H1 (cell line): Measurements from ENCODE around the gene PLA2R1. TPM values are rescaled to one million over a fixed set of nuclear protein-coding genes. Genes with fewer than 3 reads are reported as not detected.
A peak's percentile ranks its signal among the peaks of the same experiment; 100 is the strongest.

Source experiments
- CTCF ChIA-PET: fragments of 300-600 bp; sonication (Branson Sonifier 250); formaldehyde crosslinking; loops from one replicate; lab custom pipeline; 2021; ENCODE audit not compliant: partially characterized antibody; lab: Charles Lee
- POLR2A ChIA-PET: fragments of 300-600 bp; sonication (Branson Sonifier 250); formaldehyde crosslinking; loops from one replicate; lab custom pipeline; 2021; ENCODE audit warnings: inconsistent platforms; ENCODE audit not compliant: partially characterized antibody; lab: Charles Lee
- DNase-seq, 2 experiments: peaks; one replicate each; pipeline versions ENCODE4 v3.0.0 to v3.0.0-alpha.2; 2010 to 2022; ENCODE audit warnings: low spot score in 2 of 2, low read depth in 1 of 2, mixed read lengths in 1 of 2
- FAIRE-seq: peaks from 2 replicates; lab custom pipeline; 2011; peaks lifted over from hg19 to GRCh38; lab: Jason Lieb, UNC
- H2AFZ ChIP-seq: 2 replicates; pipeline ENCODE4 v1.8.1; 2012; ENCODE audit warnings: low read length, inconsistent platforms
- H2AK5ac ChIP-seq: 2 replicates; pipeline ENCODE4 v1.6.1; 2013; ENCODE audit warnings: low read depth, low read length
- H2BK120ac ChIP-seq: replicated peaks from 2 replicates; pipeline ENCODE3; 2013; ENCODE audit warnings: low read depth, low read length, inconsistent platforms
- H2BK12ac ChIP-seq: 2 replicates; pipeline ENCODE4 v1.6.1; 2013; ENCODE audit warnings: low read depth, low read length
- H2BK15ac ChIP-seq: 2 replicates; pipeline ENCODE4 v1.6.1; 2013; ENCODE audit warnings: low read length
- H2BK20ac ChIP-seq: 2 replicates; pipeline ENCODE4 v1.6.1; 2013; ENCODE audit warnings: low read length
- H2BK5ac ChIP-seq: 2 replicates; pipeline ENCODE4 v1.6.1; 2013; ENCODE audit warnings: low read depth, low read length
- H3K14ac ChIP-seq: 2 replicates; pipeline ENCODE4 v1.6.1; 2013; ENCODE audit warnings: inconsistent platforms; ENCODE audit not compliant: insufficient read length
- H3K18ac ChIP-seq: 2 replicates; pipeline ENCODE4 v1.6.1; 2013; ENCODE audit warnings: low read length; ENCODE audit errors: extremely low read depth
- H3K23ac ChIP-seq: 2 replicates; pipeline ENCODE4 v1.6.1; 2013; ENCODE audit warnings: inconsistent platforms; ENCODE audit not compliant: insufficient read length
- H3K23me2 ChIP-seq: 2 replicates; pipeline ENCODE4 v1.6.1; 2013; ENCODE audit warnings: low read depth, low read length
- H3K27ac ChIP-seq: 2 replicates; pipeline ENCODE4 v1.6.1; 2011; ENCODE audit warnings: low read depth, low read length, inconsistent platforms
- H3K27me3 ChIP-seq, 4 experiments: replicated peaks in 1 of 4; 1 replicate in 1 of 4; 2 replicates in 3 of 4; pipeline versions ENCODE4 v1.6.1 to v1.8.1; 2011 to 2013; ENCODE audit warnings: low read length in 3 of 4, mild to moderate bottlenecking in 3 of 4, inconsistent platforms in 2 of 4, mixed read lengths in 2 of 4, moderate library complexity in 1 of 4; ENCODE audit not compliant: control insufficient read depth in 3 of 4, insufficient read depth in 3 of 4; ENCODE audit errors: extremely low read depth in 1 of 4
- H3K36me3 ChIP-seq, 4 experiments: 2 replicates each; pipeline versions ENCODE4 v1.6.1 to v1.8.1; 2011 to 2013; ENCODE audit warnings: mild to moderate bottlenecking in 4 of 4, low read length in 3 of 4, moderate library complexity in 2 of 4, control low read depth in 1 of 4, inconsistent platforms in 1 of 4; ENCODE audit not compliant: insufficient read depth in 4 of 4, control insufficient read depth in 2 of 4
- H3K4ac ChIP-seq: replicated peaks from 2 replicates; pipeline ENCODE3; 2013; ENCODE audit warnings: low read length, low read depth, mixed read lengths, inconsistent platforms; ENCODE audit not compliant: insufficient read length
- H3K4me1 ChIP-seq, 4 experiments: replicated peaks in 1 of 4; 1 replicate in 1 of 4; 2 replicates in 3 of 4; pipeline versions ENCODE4 v1.6.1 to v1.8.1; 2011 to 2013; ENCODE audit warnings: low read length in 3 of 4, inconsistent platforms in 2 of 4, mixed read lengths in 1 of 4; ENCODE audit not compliant: insufficient read depth in 4 of 4, control insufficient read depth in 3 of 4
- H3K4me2 ChIP-seq, 2 experiments: 2 replicates each; pipeline versions ENCODE4 v1.6.1 to v1.8.1; 2011 to 2013; ENCODE audit warnings: low read depth in 2 of 2, low read length in 2 of 2, control low read depth in 1 of 2, inconsistent platforms in 1 of 2, mild to moderate bottlenecking in 1 of 2; ENCODE audit not compliant: insufficient read depth in 1 of 2
- H3K4me3 ChIP-seq, 4 experiments: fragments of 200-600, 300-600 bp in 1 of 4; sonication (generic), shearing (Covaris generic), sonication (Bioruptor Twin) in 1 of 4; 2 replicates each; pipeline versions ENCODE4 v1.5.1 to v1.8.1; 2011 to 2016; ENCODE audit warnings: low read length in 4 of 4, low read depth in 3 of 4, control low read depth in 2 of 4, inconsistent platforms in 2 of 4, mild to moderate bottlenecking in 2 of 4, mixed read lengths in 1 of 4, moderate library complexity in 1 of 4; ENCODE audit not compliant: insufficient read depth in 2 of 4; ENCODE audit errors: extremely low read depth in 1 of 4
- H3K56ac ChIP-seq: replicated peaks from 2 replicates; pipeline ENCODE3; 2013; ENCODE audit warnings: low read depth, mild to moderate bottlenecking, mixed read lengths, low read length, inconsistent platforms; ENCODE audit not compliant: insufficient read length
- H3K79me1 ChIP-seq: 2 replicates; pipeline ENCODE4 v1.6.1; 2013; ENCODE audit warnings: low read depth, low read length, control low read depth
- H3K79me2 ChIP-seq, 2 experiments: 2 replicates each; pipeline versions ENCODE4 v1.6.1 to v1.8.1; 2012 to 2013; ENCODE audit warnings: low read length in 2 of 2, mild to moderate bottlenecking in 2 of 2, inconsistent platforms in 1 of 2; ENCODE audit not compliant: insufficient read depth in 2 of 2, control insufficient read depth in 1 of 2
- H3K9ac ChIP-seq, 4 experiments: replicated peaks in 1 of 4; 1 replicate in 1 of 4; 2 replicates in 3 of 4; pipeline versions ENCODE4 v1.6.1 to v1.8.1; 2011 to 2013; ENCODE audit warnings: low read depth in 3 of 4, low read length in 3 of 4, control low read depth in 2 of 4, mild to moderate bottlenecking in 2 of 4, moderate library complexity in 2 of 4, inconsistent platforms in 1 of 4; ENCODE audit errors: extremely low read depth in 1 of 4
- H3K9me3 ChIP-seq, 2 experiments: 2 replicates each; pipeline versions ENCODE4 v1.6.1 to v1.8.1; 2012 to 2013; ENCODE audit warnings: mild to moderate bottlenecking in 2 of 2, moderate library complexity in 2 of 2, control low read depth in 1 of 2, inconsistent platforms in 1 of 2, low read depth in 1 of 2, low read length in 1 of 2, mixed read lengths in 1 of 2; ENCODE audit not compliant: insufficient read depth in 2 of 2
- H4K20me1 ChIP-seq, 2 experiments: replicated peaks in 1 of 2; 2 replicates each; pipeline versions ENCODE3 to v1.8.1; 2011 to 2013; ENCODE audit warnings: inconsistent platforms in 2 of 2, low read length in 2 of 2, mild to moderate bottlenecking in 1 of 2; ENCODE audit not compliant: insufficient read depth in 2 of 2, control insufficient read depth in 1 of 2
- H4K5ac ChIP-seq: 2 replicates; pipeline ENCODE4 v1.6.1; 2013; ENCODE audit warnings: low read length, low read depth, mixed read lengths, inconsistent platforms; ENCODE audit not compliant: insufficient read length
- H4K8ac ChIP-seq: 2 replicates; pipeline ENCODE4 v1.8.0; 2013; ENCODE audit warnings: mild to moderate bottlenecking, moderate library complexity, low read length, inconsistent platforms; ENCODE audit not compliant: insufficient read depth; ENCODE audit errors: extremely low read depth
- H4K91ac ChIP-seq: replicated peaks from 2 replicates; pipeline ENCODE3; 2013; ENCODE audit warnings: low read length, mixed read lengths, inconsistent platforms; ENCODE audit not compliant: insufficient read length
- BCL11A ChIP-seq, 2 experiments: IDR thresholded peaks; one replicate each; pipeline ENCODE4 v1.6.1; 2011; ENCODE audit warnings: low read depth in 2 of 2, low read length in 2 of 2, mild to moderate bottlenecking in 2 of 2
- CEBPB ChIP-seq: IDR thresholded peaks from 2 replicates; pipeline ENCODE4 v1.6.1; 2012; ENCODE audit warnings: low read depth, low read length
- HDAC2 ChIP-seq, 2 experiments: fragments of 300-600 bp in 1 of 2; sonication (generic) in 1 of 2; IDR thresholded peaks; 2 replicates each; pipeline ENCODE4 v1.6.1; 2011 to 2012; ENCODE audit warnings: low read depth in 2 of 2, low read length in 2 of 2, mild to moderate bottlenecking in 2 of 2, moderate library complexity in 2 of 2, borderline replicate concordance in 1 of 2, inconsistent platforms in 1 of 2
- KDM1A ChIP-seq: fragments of 200-600, 300-600 bp; sonication (generic); IDR thresholded peaks from 2 replicates; pipeline ENCODE4 v1.7.1; 2016; ENCODE audit warnings: mild to moderate bottlenecking, low read length, borderline replicate concordance
- KDM4A ChIP-seq: IDR thresholded peaks from one replicate; pipeline ENCODE4 v1.7.1; 2012; ENCODE audit warnings: low read depth, mild to moderate bottlenecking, moderate library complexity, low read length, inconsistent platforms; ENCODE audit not compliant: severe bottlenecking
- NRF1 ChIP-seq: IDR thresholded peaks from 2 replicates; pipeline ENCODE4 v1.6.1; 2011; ENCODE audit warnings: mild to moderate bottlenecking, low read depth, low read length, improper control_type of control experiment
- YY1 ChIP-seq: IDR thresholded peaks from 2 replicates; pipeline ENCODE4 v1.6.1; 2011; ENCODE audit warnings: low read depth, mild to moderate bottlenecking, low read length
- ZNF274 ChIP-seq: IDR thresholded peaks from 2 replicates; pipeline ENCODE4 v1.7.0; 2012; ENCODE audit warnings: low read length, borderline replicate concordance; ENCODE audit errors: extremely low read depth
- WGBS, 2 experiments: shearing (Covaris generic) in 1 of 2; methylation state at CpG; one replicate each; pipeline versions ENCODE4 v1.1.6 to v1.1.7; 2013 to 2015; ENCODE audit warnings: low lambda C conversion rate in 2 of 2, mixed read lengths in 2 of 2, inconsistent platforms in 1 of 2, low coverage in 1 of 2, missing lambda C conversion rate in 1 of 2; ENCODE audit not compliant: insufficient replicate concordance in 2 of 2, insufficient coverage in 1 of 2, insufficient read length in 1 of 2; ENCODE audit errors: extremely low coverage in 1 of 2, missing lambda C conversion rate in 1 of 2; 5-methylcytosine and 5-hydroxymethylcytosine counted together
- long read RNA-seq, 2 experiments: library from RNA in 1 of 2; library from capped mRNA in 1 of 2; stranded (forward); transcript quantifications; one replicate each; pipeline ENCODE4 v2.0.0, GENCODE V29; 2021; ENCODE audit warnings: inconsistent platforms in 1 of 2
- polyA minus RNA-seq, 3 experiments: library from RNA; depleted of rRNA, polyadenylated mRNA; stranded (reverse); fragments of >200 nt; gene quantifications; 1 replicate in 2 of 3; 2 replicates in 1 of 3; pipeline ENCODE4 v1.2.3, GENCODE V29; 2011
- polyA plus RNA-seq, 7 experiments: library from polyadenylated mRNA; depleted of rRNA in 3 of 7; stranded (reverse) in 5 of 7; unstranded in 2 of 7; fragments of >200 nt in 5 of 7; fragments of 200-250 nt in 2 of 7; gene quantifications; 1 replicate in 5 of 7; 2 replicates in 1 of 7; 4 replicates in 1 of 7; pipeline versions ENCODE4 v1.2.1 to v1.2.3, GENCODE V29; 2011 to 2013; ENCODE audit warnings: missing spikeins in 2 of 7, mixed read lengths in 2 of 7
- total RNA-seq: library from RNA; stranded (reverse); fragmentation: NEBNext Ultra II Directional; extraction: Animal tissue kit (Norgen Biotek cat#: 25700); gene quantifications from 2 replicates; pipeline ENCODE4 v1.2.1, GENCODE V29; 2021

PLA2R1 gene
- total RNA-seq, result 1.5 and 2.2 TPM in 2 replicates
- polyA plus RNA-seq (2011; rRNA removed), result 0.39 and 0.65 TPM in 2 replicates
- 0.80 TPM for polyA plus RNA-seq (2011; cell fraction: cytosol; rRNA removed)
- polyA plus RNA-seq (2011; cell fraction: nucleus; rRNA removed), result 1.3 TPM
- 0.85 to 1.3 TPM (median 1.0 TPM) in 4 replicates for polyA plus RNA-seq (2012, experiment 1 of 2)
- polyA plus RNA-seq (2012, experiment 2 of 2), result 0.16 TPM
- 0.79 TPM for polyA plus RNA-seq (2013, experiment 1 of 2)
- polyA plus RNA-seq (2013, experiment 2 of 2), result 0.88 TPM
- 1.9 and 2.8 TPM in 2 replicates for polyA minus RNA-seq (2011; rRNA and poly(A)+ RNA removed)
- polyA minus RNA-seq (2011; cell fraction: cytosol; rRNA and poly(A)+ RNA removed), result 0.73 TPM
- 4.5 TPM for polyA minus RNA-seq (2011; cell fraction: nucleus; rRNA and poly(A)+ RNA removed)
- long read RNA-seq, experiment 1, partial matches to known transcripts, result 2 of 3 reads
- long read RNA-seq, experiment 1, other reads (novel, unspliced or antisense), result 1 of 3 reads
- long read RNA-seq, experiment 2, result 0 reads

DNA sequence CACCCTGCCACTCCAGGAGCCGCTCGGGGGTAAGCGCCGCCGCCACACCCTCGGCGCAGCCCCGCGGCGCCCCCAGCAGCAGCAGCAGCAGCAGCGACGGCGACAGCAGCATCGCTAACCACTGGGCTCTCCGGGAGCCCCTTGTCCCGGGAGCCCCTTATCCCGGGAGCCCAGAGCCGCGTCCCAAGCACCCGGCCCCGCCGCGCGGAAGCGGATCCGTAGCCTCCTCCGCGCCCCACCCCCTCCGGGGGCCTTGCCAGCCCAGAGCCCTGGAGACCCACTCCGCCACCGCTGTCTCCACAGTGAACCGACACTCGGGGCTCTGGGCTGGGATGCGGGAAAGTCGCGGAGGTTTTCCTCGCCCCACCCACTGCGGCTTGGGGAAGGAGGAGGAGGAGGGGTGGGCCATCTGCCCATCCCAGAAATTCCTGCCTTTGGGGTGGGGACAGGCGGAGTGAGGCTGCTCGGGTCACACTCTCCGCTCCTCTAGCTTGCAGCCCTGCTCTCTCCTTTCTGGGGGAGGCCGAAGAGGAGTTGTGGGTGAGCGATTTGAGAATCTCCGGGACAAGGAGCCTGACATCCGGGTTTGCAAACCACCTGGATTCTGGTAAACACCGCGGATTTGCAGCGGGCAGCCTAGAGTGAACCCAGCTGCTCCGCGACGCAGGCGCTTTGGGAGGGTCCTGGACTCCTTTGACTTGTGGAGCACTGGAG, at the start of gene PLA2R1:
Gene PLA2R1 (minus strand): TSS at position 324 of the 714 bp plus-strand sequence. CDS start 212 bp downstream, at position 112.
- H3K4me1 ChIP-seq, result peaks cover 4 to 8% (median 5%) of the 10 kb centered on the region in 4 experiments; a peak in 6 of 7 replicates
- FAIRE-seq, result no peak
- TF ChIP-seq HDAC2 (IDR thresholded peaks at IDR 0.05; ENCODE audit: borderline replicate concordance in 1 of 2, low read depth in 2 of 2, low read length in 2 of 2) (peak in 1 of 2 experiments; percentile 76; a peak in 1 of 4 replicates), BCL11A (IDR thresholded peaks at IDR 0.05; ENCODE audit: low read depth in 2 of 2, low read length in 2 of 2) (no peak), KDM4A (peak; percentile 87), YY1 (no peak), KDM1A (0 out of 2 replicates have a peak, but pooled peaks have one; percentile 10), ZNF274 (no peak), NRF1 (no peak), CEBPB (no peak)

More for the DNA sequence above, at the start of gene PLA2R1:
- Histone ChIP-seq H2BK15ac (no peak within 1 kb of the TSS), H3K23me2 (peaks cover 11% of the 10 kb centered on the region; the same call in 1 of the 2 replicates), H4K8ac (no peak within 1 kb of the TSS; the same call in 1 of the 2 replicates), H3K27ac (no peak within 1 kb of the TSS), H3K56ac (no peak within 1 kb of the TSS), H2BK120ac (no peak within 1 kb of the TSS), H2AFZ (peak within 1 kb of the TSS; percentile 88), H3K9me3 (peaks cover 0 to 6% of the 10 kb centered on the region in 2 experiments; a peak in 1 of 4 replicates), H3K18ac (peak within 1 kb of the TSS; percentile 51), H3K27me3 (peaks cover 0 to 18% (median 17%) of the 10 kb centered on the region in 4 experiments; a peak in 6 of 7 replicates), H3K79me1 (no peaks in the 10 kb centered on the region), H4K5ac (no peak within 1 kb of the TSS), H3K9ac (peak within 1 kb of the TSS in 2 of 4 experiments; percentile 27 to 44; a peak in 3 of 7 replicates), H4K91ac (no peak within 1 kb of the TSS), H2BK5ac (no peak within 1 kb of the TSS; the same call in 1 of the 2 replicates), H2BK12ac (peak within 1 kb of the TSS; percentile 29; the same call in 1 of the 2 replicates), H3K4me3 (peak within 1 kb of the TSS; percentile 33 to 78 (median 62)), H4K20me1 (no peaks in the 10 kb centered on the region), H3K23ac (no peak within 1 kb of the TSS), H3K4ac (no peak within 1 kb of the TSS), H3K36me3 (peaks cover 0 to 5% (median 0%) of the 10 kb centered on the region in 4 experiments; a peak in 1 of 8 replicates), H2AK5ac (no peak within 1 kb of the TSS), H2BK20ac (peak within 1 kb of the TSS; percentile 93; the same call in 1 of the 2 replicates), H3K14ac (no peak within 1 kb of the TSS), H3K4me2 (peak within 1 kb of the TSS; percentile 72 to 94), H3K79me2 (no peaks in the 10 kb centered on the region)
- WGBS, 2 experiments, result 1% methylated on average over 41 of the region's 52 CpGs; no CpG with 5 or more reads in 1 of the 2 experiments
- CTCF ChIA-PET, result interaction anchor here (1.3 kb wide), 2 partner anchors 11 to 14 kb away, joined by 3 to 4 read pairs; no protein-coding TSS in a partner anchor
- peak in 1 of 2 experiments; percentile 83 for DNase-seq
- POLR2A ChIA-PET, result interaction anchor here (0.6 to 1.6 kb wide), 3 partner anchors 9 to 776 kb away, joined by 3 to 4 read pairs (median 4); partner anchors contain the start of gene WDSUB1
